ENCODE data around the gene LIPN.

GRCh38 chr10:88781206-88781605, 21.4 kb downstream of the LIPN start:
- TF ChIP-seq CTCF (IDR thresholded peaks at IDR 0.05): no peak
- TF ChIP-seq POLR2A (IDR thresholded peaks at IDR 0.05): no peak

Measured in vagina (tissue), 2 donors.